Measurements from ENCODE around the gene TUBGCP5.

TUBGCP5 gene

DNA sequence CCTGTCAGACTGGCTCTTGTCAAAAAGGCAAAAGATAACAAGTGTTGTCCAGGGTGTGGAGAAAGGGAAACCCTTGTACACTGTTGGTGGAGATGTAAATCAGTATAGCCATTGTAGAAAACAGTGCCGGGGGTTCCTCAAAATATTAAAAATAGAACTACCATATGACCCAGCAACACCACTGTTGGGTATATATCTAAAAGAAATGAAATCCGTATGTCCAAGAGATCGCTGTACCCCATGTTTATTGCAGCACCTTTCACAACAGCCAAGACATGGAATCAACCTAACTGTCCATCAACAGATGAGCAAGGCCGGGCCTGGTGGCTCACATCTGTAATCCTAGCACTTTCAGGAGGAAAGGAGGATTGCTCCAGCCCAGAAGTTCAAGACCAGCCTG lies 65.4 kb downstream of the TUBGCP5 start:
- no peak for DNase-seq

DNA sequence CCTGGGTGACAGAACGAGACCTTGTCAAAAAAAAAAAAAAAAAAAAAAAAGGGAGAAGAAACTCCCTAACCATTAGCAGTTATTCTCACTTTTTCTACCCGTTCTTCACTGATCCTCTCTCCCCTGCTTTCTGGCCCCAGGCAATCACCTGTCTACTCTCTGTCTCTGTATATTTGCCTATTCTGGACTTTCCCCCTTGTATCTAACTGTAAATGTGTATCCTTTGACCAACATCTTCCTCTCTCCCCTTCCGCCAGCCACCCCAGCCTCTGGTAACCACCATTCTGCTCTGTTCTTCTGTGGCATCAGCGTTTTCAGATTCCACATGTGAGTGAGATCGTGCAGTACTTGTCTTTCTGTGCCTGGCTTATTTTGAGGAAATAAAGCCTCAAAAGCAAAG lies 66.1 kb downstream of the TUBGCP5 start:
- DNase-seq, result no peak

DNA sequence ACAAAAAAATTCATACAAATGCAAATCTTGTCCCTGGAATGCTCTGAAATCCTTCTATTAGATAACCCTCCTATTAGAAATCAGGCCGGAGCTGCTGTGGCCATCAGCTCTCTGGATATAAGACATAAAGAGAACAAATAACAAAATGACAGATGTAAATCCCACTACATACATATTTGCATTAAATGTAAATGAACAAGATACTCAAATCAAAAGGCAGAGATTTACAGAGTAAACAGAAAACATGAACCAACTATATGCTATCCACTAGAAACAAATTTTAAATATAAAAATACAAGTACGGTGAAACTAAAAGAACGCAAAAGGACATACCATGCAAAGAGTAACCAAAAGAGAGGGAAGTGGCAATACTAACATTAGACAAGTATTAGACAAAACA lies 69.9 kb downstream of the TUBGCP5 start:
- no peak for DNase-seq

DNA sequence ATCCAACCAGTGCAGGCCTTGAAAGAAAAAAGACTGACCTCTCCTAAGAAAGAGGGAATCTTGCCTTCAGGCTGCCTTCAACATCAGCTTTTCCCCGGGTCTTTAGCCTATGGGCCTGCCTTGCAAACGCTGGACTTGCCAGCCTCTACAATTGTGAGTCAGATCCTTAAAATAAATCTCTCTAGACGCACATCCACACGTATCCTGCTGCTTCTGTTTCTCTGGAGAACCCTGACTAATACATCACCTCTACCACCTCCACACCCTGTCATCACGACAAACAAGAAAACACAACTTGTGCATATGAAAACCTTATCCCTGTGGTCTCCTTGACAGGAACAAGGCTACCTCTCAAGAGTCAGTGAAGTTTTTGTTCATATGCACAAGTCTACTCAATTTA lies 71.0 kb downstream of the TUBGCP5 start:
- DNase-seq, result no peak

DNA sequence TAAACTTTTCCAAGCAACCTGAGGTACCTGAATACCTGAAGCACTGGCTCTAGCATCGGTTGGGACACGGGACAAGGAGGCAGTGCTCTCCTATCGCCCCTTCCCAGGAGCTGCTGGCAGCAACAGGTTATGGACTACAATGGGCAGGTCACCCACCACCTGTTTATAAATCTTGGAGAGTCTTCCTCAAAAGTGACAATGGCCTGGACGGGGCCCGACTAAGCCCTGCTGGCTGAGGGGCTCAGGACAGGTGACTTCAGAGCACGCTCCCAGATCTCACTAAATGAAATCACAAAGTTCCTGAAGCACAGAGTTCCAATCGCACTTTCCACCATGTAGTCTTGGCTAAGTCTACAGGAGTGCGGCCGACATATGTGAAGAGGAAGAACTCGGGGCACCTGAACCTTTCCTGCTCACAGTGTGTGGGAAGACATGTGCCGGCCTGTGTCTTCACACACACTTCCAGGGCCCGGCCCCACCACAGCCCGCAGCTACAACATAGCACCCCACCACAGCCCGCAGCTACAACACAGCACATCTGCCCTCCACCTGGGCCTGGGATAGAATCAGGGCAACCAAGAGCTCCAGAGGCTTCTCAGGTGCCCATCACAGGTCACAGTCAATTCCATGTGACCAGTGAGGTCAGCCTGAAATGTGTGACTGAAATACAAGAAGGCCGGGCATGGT lies 72.1 kb downstream of the TUBGCP5 start:
- no peak for DNase-seq

DNA sequence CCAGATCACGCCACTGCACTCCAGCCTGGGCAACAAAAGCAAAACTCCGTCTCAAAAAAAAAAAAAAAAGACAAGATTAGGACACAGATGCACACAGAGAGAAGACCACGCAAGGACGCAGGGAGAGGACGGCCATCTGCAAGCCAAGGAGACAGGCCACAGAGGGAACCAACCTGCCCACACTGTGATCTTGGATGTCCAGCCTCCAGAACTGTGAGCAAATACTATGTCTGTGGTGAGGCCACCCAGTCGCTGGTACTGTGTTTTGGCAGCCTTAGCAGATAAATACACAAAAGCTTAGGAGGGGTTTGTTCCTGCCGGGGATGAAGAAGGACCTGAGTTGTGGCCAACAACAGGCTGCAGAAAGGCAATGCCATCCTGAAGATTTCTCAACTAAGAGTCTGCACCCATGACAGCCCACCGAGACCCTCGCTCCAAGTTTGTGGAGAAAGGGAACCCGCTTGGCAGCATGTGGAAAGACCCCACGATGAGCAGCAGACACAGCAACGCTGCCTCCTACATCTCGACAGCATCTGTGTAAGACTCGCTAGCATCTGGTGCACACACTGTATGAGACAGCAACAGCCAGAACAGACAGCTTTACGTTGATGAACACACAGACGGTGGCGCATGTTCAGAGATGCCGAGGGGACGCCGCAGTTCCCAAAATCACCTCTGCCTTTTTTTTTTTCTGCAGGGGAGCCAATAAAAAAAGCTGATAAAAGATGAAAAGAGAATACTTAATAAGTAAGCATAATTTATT lies 72.9 kb downstream of the TUBGCP5 start:
- DNase-seq, result no peak

DNA sequence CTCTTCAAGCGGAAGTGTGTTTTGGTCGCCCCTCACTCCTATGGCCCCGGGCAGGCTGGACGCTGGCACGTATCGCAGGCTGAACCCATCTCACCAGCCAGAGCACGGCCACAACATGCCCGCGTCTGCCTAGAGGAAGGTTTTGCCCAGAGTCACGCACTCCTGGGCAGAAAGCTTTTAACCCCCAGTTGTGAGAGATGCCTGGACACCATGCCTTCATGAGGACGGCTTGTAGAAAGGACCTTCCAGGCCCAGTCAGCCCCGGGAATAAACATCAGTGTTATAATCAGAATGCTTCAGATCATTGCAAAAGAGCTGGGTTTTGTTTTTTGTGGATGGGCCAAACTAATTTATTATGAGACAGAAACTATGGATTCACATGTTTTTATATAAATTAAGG lies 75.7 kb downstream of the TUBGCP5 start:
- DNase-seq, result no peak

DNA sequence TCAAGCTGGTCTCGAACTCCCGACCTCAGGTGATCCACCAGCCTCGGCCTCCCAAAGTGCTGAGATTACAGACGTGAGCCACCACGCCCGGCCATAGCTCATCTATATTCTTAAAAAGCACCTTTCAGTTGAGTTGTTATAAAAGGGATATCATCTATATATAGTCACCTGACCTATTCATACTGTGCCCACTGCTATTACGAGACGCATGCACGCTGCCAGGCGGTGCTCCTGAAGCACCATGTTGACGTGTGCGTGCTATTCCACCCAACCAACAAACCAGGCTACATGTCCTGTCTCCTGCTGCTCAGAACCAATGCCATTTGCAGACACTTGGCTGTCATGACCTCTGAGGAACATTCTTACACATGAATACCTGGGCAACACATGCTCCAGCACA lies 76.8 kb downstream of the TUBGCP5 start:
- DNase-seq, result no peak

DNA sequence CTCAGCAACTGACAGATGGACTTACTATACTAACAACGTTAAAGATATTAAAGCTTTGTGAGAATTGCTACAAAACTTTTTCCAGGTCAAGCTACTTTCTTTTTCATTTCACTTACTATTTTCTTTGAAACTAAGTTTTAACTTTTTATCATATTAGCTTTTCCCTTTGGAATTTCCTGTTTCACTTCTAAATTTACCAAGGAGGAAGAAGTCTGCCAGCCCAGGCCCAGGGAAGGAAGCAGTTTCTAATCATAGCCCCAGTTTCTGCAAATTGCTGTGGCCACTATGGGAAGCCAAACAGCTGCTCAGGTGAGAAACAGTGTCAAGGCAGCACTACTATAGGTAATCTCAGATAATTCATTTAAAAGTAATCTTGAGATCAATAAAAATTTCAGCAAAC lies 77.6 kb downstream of the TUBGCP5 start:
- no peak for DNase-seq

DNA sequence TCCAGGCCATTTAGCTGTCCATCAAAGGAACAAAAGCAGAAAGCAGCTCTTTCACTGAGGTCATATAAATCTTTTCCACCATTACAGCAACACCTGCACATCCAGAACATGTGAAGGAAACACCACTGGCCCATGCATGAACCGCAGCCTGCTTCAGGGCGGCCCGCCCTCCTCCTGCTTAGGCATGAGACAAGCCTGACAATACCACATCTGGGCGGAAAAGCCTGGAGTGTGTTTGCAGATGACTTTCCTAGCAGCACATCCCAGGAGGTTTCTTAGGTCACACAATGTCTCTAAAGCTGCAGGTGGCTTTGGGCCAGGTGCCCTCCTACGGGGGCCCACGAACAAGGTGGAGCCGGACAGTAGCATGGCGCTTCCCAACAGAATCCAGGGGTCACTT lies 78.8 kb downstream of the TUBGCP5 start:
- no peak for DNase-seq

DNA sequence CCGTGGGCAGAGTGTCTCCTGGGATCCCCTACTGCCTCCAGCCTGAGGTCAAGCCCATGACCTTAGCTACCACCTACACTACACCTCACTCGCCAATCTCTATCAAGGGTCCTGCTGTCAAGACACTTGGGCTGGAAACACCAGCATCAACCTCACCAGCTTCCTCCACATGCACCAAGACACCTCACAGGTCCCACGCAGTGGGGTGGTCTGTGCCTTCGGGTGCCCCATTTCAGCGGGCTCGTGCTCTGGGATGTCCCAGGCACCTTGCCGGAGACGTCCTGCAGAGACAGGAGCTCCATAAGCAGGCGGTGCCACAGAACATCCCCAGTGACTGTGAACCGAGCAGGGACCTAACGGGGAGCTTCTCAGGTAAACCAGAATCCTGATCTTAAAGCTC lies 79.2 kb downstream of the TUBGCP5 start:
- no peak for DNase-seq

DNA sequence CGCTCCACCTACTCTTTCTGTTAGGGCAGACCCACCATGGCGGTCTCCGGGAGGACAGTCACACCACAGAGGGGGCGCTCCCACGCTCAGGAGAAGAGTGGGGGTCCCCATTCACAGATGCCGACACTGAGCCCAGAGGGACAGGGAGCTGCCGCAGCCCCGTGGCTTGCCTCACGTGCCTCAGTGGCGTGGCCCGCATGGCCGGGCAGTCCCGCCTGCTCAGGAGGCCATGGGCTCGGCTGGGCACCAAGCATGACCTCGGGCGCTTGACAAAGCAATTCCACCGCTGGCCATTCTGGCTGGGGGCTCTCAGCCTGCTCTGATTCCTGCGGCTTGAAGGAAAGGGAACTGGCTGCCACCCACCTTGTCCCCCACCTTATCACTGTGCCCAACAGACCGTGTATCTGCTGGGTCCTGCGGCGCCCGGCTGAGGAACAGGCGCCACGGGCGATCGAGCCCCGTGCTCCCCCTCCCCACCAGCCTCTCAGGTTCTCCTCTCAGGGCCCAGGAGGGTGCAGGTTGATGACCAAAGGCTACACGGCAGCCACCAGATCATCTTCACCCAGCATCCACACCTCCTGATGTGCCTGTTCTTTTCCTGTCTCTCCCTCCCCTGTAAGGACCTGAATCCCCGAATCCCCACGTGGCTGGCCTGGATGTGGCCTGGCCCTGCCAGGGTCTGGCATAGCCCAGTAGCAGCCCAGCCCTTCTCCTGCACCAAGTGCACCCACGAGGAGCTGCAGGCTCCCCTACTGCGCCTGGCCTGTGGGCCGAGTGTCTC lies 79.9 kb downstream of the TUBGCP5 start:
- no peak for DNase-seq

DNA sequence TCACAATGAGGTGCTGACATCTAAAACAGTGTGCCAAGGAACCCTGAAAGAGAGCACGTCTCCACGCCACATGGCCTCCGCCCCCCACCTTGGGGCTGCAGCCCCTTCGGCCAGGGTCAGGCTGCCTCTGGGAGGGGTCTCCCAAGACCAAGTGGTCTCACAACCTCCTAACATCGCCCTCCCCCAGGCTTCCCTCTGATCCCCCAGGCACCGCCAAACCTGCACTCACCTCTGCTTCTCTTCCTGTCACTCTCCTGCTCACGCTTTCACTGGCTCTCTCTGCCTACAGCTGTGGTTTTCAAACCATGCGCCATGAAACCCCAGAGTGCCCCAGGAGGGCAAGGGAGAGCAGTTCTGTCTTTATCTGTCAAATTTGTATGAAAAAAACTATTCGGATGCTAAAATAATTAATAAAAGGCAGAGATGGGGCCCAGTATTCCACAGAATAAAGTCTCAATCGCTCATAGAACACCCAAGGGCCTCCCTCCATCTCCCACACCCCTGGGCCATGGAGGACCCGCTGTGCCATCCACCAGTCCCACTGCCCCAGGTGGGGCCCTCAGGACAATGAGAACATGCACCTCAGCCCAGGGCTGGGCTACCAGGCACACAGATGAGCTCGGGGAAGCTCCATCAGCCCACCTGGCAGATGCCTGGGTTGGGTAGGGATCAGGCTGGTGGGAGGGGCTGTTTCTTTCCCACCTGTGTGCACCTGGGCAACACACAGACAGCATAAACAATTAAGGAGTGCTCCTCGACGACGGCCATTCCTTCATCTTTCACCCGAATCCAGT lies 80.7 kb downstream of the TUBGCP5 start:
- no peak for DNase-seq

DNA sequence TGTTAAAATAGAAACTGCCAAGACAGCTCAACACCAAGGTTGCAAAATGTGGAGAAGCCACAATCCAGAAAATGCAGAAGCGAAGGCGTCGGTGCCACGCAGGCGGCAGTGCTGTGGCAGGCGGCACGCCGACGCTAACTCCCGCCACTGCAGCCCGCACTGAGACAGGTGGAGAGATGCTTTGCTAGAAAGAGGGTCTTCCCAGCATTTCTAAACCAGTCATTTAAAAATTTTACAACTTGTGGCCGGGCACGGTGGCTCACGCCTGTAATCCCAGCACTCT lies 82.5 kb downstream of the TUBGCP5 start:
- no peak for DNase-seq

DNA sequence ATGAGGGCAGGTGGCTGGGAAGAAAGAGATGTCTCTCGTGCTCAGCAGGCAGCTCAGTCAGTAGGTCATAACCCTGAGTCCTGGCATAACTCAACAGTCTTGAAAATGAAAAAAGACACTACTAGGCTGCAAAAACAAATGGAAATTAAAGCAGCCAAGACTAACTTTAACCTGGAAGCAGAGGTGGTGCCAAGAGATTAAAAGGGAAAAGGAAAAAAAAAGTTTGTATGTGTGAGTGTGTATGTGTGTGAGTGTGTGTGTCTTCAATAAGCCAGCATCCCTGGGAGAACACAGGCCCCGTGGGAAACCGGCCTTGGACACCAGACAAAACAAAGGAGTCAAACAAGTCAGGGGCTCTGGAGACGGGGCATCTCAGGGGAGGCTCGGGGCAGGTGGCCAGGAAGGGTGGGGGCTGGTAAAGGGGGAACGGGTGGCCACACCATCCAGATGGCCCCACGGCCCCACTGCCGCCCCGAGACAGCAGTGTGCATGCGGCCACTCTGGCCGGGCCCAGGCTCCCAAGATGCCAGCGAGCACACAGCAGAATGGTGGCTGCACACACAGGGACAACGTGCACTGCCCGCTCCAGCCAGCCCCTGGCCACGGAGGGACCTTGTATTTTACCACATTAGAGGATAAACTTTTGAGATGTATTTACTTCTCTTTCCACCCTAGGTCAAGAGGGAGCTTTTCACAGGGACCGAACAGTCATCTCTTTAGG lies 83.0 kb downstream of the TUBGCP5 start:
- no peak for DNase-seq

DNA sequence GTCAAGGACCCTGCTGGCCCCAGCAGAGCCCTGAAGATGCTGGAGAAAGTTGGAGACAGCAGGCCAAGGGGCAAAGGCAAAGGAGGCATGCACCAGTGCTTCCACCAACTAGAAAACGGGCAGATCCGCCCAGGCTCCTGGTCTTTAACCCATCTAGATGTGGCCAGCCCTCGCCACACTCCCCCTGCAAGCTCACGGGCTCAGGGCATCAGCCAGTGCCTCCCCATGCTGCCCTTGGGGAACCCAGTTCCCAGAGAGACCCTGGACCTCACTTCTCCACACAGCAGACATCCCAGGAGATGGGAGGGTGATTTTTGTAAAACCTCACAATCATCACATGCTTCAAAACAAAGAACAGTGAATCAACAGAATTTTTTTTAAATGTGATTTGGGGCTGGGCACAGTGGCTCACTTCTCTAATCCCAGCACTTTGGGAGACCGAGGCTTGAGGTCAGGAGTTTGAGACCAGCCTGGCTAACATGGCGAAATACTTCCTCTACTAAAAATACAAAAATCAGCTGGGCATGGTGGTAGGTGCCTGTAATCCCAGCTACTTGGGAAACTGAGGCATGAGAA lies 83.7 kb downstream of the TUBGCP5 start:
- no peak for DNase-seq

DNA sequence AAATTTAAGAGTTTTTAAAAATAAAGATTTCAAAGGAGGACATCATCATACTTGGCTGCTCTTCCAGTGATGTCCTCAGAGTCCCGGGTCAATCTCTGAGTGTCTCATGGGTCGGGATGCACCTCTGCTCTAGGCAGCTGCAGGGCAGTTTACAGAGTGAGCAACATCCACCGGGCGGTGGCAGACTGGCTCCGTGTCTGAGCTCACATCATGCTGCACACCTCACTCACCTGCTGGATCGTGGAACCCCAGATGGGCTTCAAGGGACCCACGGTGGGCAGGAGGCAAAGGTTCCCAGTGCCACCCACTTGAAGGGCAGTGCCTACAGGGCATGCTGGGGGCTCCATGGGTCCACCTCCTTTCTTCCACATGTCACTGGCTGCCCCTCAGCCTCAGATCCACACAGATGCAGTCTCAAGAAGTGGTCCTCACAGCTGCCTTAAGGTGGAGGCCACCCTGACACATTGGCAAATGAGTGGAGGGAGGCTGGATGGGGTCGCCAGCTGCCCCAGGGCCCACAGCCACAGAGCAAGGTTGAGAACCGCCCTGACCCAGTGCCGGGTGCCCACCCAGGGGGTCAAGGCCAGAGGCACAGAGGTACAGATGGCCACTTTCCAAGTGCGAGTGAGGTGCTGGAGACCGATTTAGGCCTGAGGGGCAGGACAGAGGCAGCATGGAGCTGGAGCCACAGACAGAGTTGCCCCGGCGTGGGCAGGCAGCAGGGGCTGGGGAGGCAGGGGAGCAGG lies 84.4 kb downstream of the TUBGCP5 start:
- DNase-seq, result no peak

DNA sequence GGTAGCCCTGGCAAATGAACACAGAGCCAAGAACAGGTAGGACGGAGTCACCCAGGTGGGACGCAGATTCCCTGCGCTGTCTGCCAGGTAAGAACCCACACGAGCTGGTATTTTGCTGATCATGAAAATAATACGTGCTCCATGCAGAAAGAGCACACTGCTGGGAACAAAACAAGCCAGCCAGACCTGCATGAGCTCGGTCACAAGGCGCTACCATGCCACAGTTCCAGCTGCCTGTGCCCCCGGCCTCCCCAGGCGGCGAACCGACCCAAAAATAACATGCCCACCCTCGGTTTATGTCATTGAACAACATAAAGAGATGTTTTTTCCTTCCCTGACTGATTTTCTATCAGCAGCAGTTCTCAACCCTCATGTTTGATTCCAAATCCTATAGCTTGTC lies 85.0 kb downstream of the TUBGCP5 start:
- DNase-seq, result no peak

DNA sequence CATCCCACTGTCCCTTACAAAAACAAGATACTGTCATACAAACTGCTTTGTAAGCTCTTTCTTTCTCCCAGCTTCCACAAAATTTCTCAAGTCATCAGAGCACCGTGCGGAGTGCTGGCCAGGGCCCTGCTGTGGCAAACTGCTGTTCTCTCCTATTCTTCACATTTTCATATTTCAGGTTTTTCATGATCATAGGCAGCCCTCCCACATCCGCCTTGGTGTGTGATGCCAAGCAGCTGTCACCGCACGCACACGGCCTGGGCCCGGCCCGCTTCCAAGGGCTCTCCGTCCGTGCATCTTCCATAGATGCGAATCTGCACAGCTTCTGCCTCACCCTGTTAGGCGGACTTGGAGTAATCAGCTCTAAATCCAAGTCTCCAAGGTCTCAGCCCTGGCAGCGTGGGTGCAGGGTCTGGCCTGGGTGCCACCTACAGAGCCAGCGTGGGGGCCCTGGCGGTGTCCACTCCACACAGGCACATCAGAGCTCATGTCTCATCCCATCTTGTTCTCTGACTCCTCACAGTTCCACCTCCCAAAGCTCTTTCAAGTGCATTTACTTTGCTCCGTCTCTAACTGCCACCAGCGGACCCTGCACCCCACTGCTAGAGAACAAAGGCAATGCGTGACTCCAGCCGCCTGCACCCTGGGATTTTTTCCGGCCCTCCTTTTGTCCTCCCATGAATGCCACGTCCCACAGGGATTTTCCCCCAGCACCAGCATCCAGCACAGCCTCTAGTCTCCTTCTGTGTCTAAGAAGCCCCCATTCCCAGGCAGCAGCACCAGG lies 86.4 kb downstream of the TUBGCP5 start:
- DNase-seq, result no peak

DNA sequence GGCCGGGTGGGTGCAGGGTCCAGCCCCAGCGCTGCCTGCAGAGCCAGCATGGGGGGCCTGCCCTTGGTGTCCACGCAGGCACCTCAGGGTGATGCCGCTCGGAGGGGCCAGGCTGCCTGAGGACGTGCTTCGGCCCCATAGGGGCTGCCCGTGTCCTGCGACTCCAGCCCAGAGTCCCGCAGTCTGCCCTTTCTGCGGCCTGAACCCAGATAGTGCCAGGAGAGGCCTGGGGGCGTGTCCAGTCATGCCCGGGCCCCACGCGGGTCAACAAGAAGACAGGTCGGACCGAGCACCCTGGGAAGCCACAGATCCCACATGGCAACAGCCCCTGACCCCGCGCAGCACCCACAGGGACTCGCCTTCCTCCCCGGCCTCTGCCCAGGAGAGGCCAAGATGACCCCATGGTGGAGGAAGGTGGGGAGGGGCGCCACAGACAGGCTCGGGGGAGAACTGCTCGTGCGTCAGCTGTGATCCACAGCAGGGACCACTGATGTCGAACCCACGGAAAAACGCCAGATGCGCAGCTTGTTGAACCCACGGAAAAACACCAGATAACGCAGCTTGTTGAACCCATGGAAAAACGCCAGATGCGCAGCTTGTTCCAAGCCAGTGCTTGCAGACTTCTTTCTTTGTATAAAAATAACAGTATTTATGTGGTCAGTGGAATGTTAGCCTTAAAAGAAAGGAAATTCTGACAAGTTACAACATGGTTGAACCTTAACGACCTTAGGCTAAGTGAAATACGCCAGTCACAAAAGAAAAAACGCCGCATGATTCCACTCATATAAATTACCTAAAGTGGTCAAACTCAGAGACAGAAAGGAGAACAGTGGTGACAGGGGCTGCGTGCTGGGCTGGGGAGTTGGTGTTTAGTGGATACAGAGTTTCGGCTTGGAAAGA lies 87.7 kb downstream of the TUBGCP5 start:
- DNase-seq, result no peak

Data from NCI-H187 treated with DMSO at 0.1 percent for 48 hours (cell line).